Stimulated activated CD8-positive, alpha-beta memory T cell treated with anti-CD3 and anti-CD28 coated beads, Interleukin-7, amount 100 ng/mL, for 48 hours (primary cell): Measurements from ENCODE around the gene GNAI2.
"Not testable (repeated sequence)": the region's sequence is repeated elsewhere in the genome, so short reads cannot be mapped to it uniquely, and the experiment has no call there.

Experiments
- DNase-seq, 2 donors: peaks; one replicate each; pipeline ENCODE4 v3.0.0-alpha.2; 2020; ENCODE audit warnings: low read depth in 1 of 2; ENCODE audit errors: extremely low read depth in 1 of 2

The GNAI2 gene

GRCh38 chr3:50243543-50243895 is 7.5 kb downstream of the GNAI2 start:
- no peak for DNase-seq

DNA sequence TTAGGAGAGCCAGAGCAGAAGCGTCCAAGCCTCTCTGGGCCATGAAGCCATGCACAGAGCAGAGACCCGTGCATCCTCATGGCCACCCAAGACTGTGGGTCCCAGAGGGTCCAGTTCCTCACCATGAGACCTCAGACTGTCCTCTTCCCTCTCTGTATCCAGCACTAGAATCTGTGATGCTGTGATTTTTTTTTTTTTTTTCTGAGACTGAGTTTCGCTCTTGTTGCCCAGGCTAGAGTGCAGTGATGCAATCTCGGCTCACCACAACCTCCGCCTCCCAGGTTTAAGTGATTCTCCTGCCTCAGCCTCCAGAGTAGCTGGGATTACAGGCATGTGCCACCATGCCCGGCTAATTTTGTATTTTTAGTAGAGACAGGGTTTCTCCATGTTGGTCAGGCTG is 8.8 kb downstream of the GNAI2 start:
- DNase-seq: not testable (repeated sequence)

GRCh38 chr3:50245251-50245745 is 9.3 kb downstream of the GNAI2 start:
- no peak for DNase-seq

DNA sequence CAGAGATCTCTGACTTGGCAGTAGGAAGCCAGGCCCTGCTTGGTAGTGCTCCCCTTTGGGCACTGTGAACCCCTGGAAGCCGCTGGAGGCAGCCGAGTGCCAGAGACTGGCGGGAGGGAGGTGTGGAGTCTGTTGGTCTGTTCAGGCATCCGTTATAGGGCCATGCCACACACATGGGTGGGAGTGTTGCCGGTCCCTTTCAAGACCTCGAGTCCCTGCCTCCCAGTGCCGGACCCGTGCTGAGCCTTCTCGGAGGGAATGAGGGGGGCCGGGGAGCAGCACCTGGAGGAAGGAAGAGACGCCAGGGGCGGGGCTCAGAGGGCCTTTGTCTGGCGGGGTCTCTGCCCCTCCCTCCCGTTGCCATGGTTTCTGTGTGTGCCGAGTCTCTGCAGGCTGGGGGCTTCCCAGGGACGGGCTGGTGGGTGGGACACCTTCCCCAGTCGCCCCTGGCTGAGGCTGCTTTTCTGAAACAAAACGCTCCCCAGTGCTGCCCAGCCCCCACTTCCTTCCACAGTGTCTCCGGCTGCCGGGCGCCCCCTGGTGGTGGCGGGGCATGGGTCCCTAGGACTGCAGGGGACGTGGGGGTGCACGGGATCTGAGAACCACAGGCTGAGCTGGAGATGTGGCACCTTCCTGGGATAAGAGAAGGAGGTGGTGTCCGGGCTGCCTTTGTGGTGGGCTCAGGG is 10.0 kb downstream of the GNAI2 start:
- peak; percentile 89 for DNase-seq

- peak; percentile 78 to 94 for DNase-seq
These were observed 10.5 kb downstream of the GNAI2 start for GRCh38 chr3:50246517-50246954.

- DNase-seq: no peak
These were observed 12.4 kb downstream of the GNAI2 start for GRCh38 chr3:50248387-50248786.

- DNase-seq: no peak
These were observed 13.5 kb downstream of the GNAI2 start for GRCh38 chr3:50249457-50249856.

GRCh38 chr3:50250514-50250913 is 14.5 kb downstream of the GNAI2 start:
- DNase-seq: no peak

- peak in 1 of 2 donors; percentile 73 for DNase-seq
These were observed 15.2 kb downstream of the GNAI2 start for GRCh38 chr3:50251220-50251619.

- DNase-seq: no peak
These were observed 18.7 kb downstream of the GNAI2 start for GRCh38 chr3:50254577-50255250.

GRCh38 chr3:50255251-50255615 is 19.2 kb downstream of the GNAI2 start:
- no peak for DNase-seq

DNA sequence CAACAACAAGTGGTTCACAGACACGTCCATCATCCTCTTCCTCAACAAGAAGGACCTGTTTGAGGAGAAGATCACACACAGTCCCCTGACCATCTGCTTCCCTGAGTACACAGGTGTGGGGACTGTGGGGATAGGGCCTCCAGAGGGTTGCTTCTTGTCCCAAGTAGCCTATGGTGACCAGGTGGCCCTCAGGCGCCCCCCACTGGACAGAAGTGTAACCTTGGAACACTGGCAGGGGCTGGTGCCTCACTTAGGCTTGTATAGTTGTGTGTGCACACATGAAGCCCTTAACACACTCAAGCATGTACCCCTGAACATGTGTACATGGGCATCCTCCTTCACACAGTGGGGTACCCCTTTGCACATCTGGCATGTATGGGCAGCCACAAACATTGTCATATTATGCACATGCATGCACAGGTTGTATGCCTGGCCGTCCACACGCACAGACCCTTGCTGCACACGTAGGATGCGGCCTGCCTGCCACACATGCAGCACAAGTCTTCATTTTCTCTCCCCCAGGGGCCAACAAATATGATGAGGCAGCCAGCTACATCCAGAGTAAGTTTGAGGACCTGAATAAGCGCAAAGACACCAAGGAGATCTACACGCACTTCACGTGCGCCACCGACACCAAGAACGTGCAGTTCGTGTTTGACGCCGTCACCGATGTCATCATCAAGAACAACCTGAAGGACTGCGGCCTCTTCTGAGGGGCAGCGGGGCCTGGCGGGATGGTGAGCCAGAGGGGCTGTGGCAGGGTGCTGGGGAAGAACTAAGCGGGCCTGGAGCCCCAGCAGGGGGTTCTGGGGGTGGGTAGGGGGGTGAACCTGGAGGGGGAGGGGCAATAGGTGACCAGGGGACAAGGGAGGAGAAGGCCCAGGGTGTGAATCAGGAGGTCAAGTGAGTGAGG is 21.2 kb downstream of the GNAI2 start:
- DNase-seq: no peak

DNA sequence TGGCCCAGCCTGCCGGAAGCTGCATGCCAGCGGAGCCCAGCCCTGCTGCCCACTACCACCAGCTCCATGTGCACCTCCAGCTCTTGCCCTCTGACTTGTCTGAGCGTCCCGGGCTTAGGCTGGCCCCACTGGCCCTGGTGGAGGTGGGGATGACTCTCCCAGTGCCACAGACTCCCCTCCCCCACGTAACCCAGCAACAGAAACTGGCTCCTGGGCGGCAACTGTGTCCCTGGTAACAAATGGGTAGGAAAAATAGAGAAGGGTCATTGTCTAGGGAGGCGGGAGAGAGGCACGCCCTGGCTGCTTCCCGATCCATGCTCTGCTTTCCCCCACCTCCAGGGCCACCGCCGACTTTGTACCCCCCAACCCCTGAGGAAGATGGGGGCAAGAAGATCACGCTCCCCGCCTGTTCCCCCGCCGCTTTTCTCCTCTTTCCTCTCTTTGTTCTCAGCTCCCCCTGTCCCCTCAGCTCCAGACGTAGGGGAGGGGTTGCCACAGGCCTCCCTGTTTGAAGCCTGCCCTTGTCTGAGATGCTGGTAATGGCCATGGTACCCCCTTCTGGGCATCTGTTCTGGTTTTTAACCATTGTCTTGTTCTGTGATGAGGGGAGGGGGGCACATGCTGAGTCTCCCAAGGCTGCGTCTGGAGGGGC is 22.2 kb downstream of the GNAI2 start:
- DNase-seq: no peak

GRCh38 chr3:50258979-50259378 is 23.0 kb downstream of the GNAI2 start:
- no peak for DNase-seq

GRCh38 chr3:50259432-50260026 is 23.5 kb downstream of the GNAI2 start:
- DNase-seq: no peak

- DNase-seq: peak; percentile 74 to 78
These were observed 24.3 kb downstream of the GNAI2 start for GRCh38 chr3:50260027-50260941.

DNA sequence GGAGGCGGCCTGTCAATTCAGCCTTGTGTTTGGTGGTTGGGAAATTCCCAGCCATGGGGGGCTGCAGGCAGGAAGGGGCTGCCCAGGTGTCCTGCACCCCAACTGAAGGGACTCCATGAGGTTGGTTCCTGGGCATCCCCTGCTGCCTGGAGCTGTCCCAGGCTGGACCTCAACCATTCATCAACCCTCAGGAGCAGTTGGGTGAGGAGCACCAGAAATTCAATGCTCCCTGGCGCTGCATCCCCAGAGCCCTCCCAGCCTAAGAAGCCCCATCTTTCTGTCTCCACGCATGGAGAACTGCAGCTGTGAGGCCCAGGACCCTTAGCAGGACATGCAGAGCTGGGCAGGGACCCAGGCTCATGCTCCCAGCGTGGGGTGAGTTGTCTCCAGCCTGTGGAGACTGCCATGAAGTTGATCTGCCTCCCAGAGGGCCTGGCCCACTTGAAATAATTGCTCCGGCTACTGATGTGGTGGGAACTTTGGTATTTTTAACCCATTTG is 25.0 kb downstream of the GNAI2 start:
- no peak for DNase-seq

GRCh38 chr3:50261505-50261904 is 25.5 kb downstream of the GNAI2 start:
- DNase-seq: no peak

GRCh38 chr3:50262200-50262599 is 26.2 kb downstream of the GNAI2 start:
- DNase-seq: not testable (repeated sequence)
